NB4 (cell line): ENCODE data around the gene SAFB.
A peak's percentile ranks its signal among the peaks of the same experiment; 100 is the strongest.

Experiments
- DNase-seq: peaks from one replicate; pipeline ENCODE4 v3.0.0; 2010; ENCODE audit warnings: low read depth
- H3K4me3 ChIP-seq: one replicate; pipeline ENCODE4 v1.5.1; 2011; ENCODE audit warnings: mild to moderate bottlenecking, low read depth, low read length, moderate library complexity
- CTCF ChIP-seq: IDR thresholded peaks from one replicate; pipeline ENCODE4 v1.5.1; 2012; ENCODE audit warnings: low read depth, low read length
- MAX ChIP-seq: IDR thresholded peaks from 2 replicates; pipeline ENCODE4 v1.6.1; 2011; ENCODE audit warnings: low read depth, low read length
- MYC ChIP-seq: IDR thresholded peaks from 2 replicates; pipeline ENCODE4 v1.6.1; 2011; ENCODE audit warnings: low read depth, low read length
- POLR2A ChIP-seq: IDR thresholded peaks from 2 replicates; pipeline ENCODE4 v1.6.1; 2011; ENCODE audit warnings: mild to moderate bottlenecking; ENCODE audit not compliant: insufficient read length; ENCODE audit errors: extremely low read depth

The SAFB gene

GRCh38 chr19:5621311-5621944, 1.5 kb upstream of the SAFB start:
- no peak for TF ChIP-seq CTCF
- no peak for TF ChIP-seq MAX
- no peak for TF ChIP-seq POLR2A
- no peak for TF ChIP-seq MYC
- DNase-seq: no peak
- H3K4me3 ChIP-seq: peak overlapping the region; percentile 85

GRCh38 chr19:5621945-5622464, 878 bp upstream of the SAFB start:
- no peak for TF ChIP-seq CTCF
- TF ChIP-seq POLR2A: no peak
- TF ChIP-seq MAX: no peak
- TF ChIP-seq MYC: no peak
- no peak for DNase-seq
- peak overlapping the region; percentile 85 for H3K4me3 ChIP-seq

GRCh38 chr19:5623397-5624017, 624 bp downstream of the SAFB start:
- TF ChIP-seq MYC (no peak; the same call in 1 of the 2 replicates), MAX (no peak), POLR2A (no peak), CTCF (no peak)
- H3K4me3 ChIP-seq: peak overlapping the region; percentile 95
- DNase-seq: peak; percentile 20

GRCh38 chr19:5624018-5624663, 1.3 kb downstream of the SAFB start:
- DNase-seq: peak; percentile 30
- TF ChIP-seq POLR2A (no peak), MYC (peak; percentile 21; the same call in 1 of the 2 replicates)

GRCh38 chr19:5624741-5625278, 1.9 kb downstream of the SAFB start:
- DNase-seq: no peak
- TF ChIP-seq MYC (no peak), CTCF (no peak), MAX (no peak), POLR2A (no peak)
- peak overlapping the region; percentile 95 for H3K4me3 ChIP-seq

More at GRCh38 chr19:5624018-5624663, 1.3 kb downstream of the SAFB start:
- peak overlapping the region; percentile 95 for H3K4me3 ChIP-seq

GRCh38 chr19:5625641-5626040, 2.8 kb downstream of the SAFB start:
- DNase-seq: no peak
- TF ChIP-seq MYC (no peak), CTCF (no peak), POLR2A (no peak), MAX (no peak)
- H3K4me3 ChIP-seq: peak overlapping the region; percentile 95
